NCI-H69 (cell line): ENCODE measurements around the gene HNF1B.
A peak's percentile ranks its signal among the peaks of the same experiment; 100 is the strongest.

ENCODE experiments used
- DNase-seq: peaks from one replicate; lab custom pipeline; 2025; lab: John Stamatoyannopoulos, UW

HNF1B gene

DNA sequence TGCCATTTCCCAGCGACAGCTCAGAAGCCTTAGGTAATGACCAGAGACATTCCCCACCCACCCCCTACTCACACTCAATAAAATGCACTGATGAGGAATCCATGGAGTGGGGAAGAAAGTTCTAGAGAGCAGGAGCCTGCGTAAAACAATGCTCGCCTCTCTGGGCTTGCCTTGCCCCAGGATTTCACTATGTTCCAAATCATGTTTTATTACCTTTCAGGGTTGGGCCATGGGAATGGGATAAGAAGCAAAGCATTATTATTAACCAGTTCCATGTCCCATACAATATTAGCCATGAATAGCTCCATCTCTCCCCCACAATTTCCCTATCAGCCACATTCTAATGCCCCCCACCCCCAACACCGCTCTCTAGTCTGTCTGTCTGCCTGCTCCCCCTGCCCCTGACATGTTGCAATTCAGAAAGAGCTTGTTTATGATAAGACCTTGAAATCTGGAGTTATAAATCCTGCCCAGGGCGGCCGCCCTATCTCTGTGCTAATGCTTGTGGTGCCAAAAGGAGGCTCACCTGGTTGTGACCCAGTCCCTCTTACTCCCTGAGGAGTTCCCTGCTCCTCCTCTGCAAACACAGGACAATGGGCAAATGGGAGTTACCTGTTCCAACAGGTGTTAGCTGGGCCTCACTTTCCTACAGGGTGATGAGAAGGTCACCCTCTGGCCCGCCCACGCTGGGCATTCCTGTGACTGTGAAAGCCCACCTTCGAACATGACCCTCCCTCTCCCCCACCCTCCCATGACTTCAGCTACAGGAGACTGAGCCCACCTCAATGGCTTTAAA lies 73.6 kb downstream of the HNF1B start:
- DNase-seq: peak; percentile 43

DNA sequence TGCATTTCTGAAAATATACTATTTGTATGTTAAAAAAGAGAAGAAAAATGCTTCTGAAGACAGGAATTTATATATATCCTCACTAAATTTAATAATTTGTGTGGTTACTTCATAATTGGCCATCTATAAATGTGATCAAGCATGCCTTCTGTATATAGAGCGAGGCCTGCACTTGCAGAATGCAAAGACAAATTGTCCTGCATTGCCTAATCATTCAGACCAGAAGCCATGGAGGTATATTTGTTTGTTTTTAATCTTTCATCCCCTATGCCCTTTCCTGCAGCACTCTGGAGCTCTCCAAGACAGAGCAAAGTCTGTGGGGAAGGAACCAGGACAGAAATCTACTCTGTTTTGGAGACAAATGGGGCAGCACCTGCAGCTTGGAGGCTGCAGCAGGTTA lies 77.8 kb downstream of the HNF1B start:
- no peak for DNase-seq

DNA sequence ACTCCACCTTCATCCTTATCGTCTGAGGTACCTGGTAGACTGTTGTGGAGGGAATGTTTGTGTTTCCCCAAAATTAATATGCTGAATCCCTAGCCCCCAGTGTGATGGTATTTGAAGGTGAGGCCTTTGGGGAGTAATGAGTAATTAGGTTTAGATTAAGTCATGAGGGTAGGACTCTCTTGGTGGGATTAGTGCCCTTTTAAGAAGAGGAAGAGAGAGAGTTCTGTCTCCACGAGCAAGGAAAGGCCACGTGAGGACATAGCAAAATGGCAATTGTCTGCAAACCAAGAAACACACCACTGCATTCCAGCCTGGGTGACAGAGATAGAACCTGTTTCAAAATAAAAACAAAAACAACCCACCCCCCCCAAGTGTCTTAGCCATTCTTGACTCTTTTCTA lies 80.6 kb downstream of the HNF1B start:
- no peak for DNase-seq

DNA sequence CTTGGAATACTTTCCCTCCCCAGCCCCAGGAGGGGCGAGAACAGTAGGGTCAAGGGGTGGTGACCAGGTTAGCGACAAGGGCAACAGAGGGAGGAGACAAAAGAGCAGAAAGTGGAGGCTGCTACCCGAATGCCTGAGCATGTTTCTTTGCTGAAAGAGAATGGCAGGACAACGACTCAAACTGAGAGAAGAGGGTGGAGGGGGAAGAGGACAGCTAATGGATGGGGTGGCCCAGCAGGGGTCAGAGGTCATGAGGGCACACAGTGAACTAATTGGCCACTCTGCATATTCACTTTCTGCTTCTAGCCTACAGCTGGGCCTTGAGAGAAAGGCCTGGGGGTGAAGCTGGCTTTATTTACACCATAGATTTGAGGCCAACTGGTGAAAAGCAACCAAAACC lies 82.5 kb downstream of the HNF1B start:
- DNase-seq: no peak

DNA sequence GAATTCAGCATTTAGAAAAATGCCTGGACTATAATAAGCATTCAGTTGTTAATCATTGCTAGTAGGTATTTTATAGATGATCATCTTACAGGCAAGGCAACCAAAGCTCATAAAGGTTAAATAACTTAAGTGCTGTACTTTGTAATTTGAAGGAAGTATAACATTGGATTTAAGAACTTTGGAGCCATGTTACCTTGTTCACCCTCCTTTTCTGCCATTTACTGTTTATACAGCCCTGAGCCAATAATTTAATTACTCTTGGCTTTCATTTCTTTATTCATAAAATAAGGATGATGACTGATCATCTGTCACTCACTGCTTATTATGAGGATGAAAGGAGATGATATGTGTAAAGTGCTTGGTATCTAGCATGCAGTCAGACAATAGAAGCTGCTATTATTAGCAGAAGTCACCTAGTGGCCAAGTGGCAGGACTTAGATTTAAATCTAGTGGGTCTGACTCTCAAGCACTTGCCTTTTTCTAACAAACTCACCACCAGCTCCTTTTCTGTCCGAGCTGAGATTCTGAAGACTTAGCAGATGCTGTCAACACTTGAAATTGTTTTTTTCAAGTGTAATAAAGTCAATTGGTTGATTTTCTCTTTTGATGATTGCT lies 83.4 kb downstream of the HNF1B start:
- peak; percentile 7 for DNase-seq

DNA sequence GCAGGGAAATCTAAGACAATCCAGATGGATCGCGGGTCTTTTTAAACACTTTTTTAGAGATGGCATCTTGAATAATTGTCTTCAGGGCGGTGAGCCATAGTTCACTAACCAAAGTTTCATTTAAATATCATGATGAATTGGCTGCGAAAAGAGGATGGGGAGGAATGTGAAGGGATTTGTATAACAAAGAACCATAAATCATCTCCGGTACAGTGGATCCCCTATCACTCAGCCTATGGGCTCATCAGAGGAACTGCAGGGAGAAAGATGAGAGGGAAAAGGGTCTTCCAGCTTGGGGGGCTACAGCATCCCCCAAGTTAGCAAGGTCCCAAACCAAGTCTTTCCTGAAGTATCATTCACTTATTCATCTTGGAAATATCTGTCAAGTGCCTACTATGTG lies 84.9 kb downstream of the HNF1B start:
- DNase-seq: no peak

DNA sequence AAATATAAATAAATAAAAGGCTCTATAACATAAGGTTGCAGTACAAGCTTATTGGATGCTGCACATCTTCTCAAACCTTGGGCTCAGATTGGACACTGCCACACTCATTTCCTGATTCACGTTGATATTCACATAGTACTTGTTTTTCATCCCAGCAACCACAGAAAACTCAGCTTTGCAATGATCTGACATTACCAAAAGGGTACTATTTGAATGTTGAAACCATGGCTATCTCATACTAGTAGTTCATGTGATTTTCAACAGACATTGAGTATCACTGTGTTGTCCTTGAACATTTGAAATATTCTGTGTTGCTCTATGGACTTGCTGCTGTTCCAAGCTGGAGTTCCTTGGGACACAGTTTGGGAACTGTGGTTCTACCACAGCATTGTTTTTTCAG lies 87.7 kb downstream of the HNF1B start:
- no peak for DNase-seq

DNA sequence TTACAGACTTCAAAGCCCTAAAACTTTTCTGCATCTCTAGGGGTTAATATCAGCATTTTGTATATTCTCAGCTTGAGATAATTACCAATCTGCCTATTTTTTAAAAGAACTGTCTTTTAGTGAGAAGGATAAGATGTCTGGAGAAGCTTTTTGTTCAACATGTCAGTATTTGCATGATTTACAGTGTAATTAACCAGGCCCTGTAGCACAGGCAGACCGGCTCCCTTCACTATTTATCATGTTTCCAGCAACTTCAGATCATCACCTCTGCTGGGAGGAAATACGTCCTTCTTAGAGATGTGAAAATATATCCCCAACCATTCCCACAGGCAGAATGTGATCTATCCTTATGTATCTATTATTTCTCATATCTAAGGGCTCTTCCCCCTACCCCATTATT lies 93.0 kb downstream of the HNF1B start:
- DNase-seq: peak; percentile 31

DNA sequence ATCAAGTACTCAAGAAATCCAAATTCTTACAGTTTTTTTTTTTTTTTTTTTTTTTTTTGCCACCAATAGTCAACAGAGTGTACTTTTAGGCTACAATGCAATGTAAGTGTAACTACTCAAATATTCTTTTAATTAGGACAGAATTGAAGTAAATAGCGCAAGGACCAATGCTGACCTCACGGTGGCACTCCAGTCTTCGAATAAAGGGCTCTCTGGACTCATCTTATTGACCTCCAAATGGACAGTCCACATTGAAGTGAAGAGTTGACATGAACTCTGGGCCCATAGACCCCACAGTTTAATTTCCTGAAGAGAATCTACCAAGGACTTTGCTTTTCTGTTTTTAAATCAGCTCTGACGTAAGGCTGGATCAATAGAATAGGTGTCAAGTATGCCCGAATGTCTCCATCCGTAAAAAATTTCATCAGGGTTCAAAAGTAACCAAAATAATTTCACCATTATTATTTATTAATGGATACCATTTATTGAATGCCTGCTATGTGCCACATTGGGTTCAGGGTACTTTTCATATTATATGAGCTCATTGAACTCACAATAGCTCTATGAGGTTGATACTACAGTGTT lies 94.3 kb downstream of the HNF1B start:
- peak; percentile 53 for DNase-seq

DNA sequence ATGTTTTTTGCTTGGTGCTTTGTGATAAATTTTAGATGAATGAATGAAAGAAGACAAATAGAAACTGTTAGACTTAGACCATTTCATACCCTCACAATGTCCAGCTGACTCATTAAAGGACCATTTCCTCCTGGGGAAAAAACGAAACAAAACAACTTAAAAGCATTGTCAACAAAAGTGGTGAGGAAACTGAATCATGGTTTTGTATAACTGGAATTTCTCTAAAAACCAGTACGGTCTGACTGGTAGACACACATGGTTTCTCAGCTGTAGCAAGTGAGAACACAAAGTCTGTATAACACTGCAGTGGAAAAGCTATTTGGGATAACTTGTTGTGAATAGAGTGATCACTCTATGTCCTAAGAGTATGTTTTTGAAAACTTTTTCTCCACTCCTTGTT lies 96.3 kb downstream of the HNF1B start:
- DNase-seq: no peak

DNA sequence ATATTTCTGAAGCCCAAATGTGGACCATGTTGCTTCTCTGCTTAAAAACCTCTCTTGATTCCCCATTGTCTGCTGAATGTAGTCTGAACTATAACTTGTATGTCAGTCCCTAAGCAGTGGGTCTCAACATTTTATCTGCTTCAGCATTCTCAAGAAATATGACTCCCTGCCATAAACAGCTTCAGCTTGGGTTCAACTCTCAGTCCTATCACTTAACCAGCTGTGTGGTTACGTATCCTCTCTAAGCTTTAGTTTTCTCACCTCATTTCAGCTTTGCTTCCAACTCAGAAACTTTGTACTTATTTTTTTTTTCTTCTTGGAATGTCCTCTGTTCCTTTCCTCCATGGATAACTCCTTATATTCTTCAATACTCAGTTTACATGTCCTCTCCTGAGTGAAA lies 97.0 kb downstream of the HNF1B start:
- no peak for DNase-seq

DNA sequence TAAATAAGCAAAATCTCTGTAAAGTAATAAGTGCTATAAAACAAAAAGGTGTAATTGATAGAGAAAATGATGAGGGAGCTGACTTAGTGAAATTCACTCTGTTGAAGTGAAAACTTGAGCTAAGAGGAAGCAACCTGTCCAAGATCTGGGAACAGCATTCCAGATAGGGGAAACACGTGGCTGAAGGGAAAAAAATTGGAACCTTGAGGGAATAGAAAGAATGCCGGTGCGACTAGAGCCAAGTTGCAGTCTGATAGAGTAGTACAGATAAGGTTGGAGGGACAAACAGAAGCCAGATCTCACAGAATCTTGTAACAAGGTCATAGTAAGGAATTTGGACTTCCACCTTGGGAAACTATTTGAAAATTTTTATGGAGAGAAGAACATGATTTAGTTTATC lies 101.0 kb downstream of the HNF1B start:
- peak; percentile 49 for DNase-seq

DNA sequence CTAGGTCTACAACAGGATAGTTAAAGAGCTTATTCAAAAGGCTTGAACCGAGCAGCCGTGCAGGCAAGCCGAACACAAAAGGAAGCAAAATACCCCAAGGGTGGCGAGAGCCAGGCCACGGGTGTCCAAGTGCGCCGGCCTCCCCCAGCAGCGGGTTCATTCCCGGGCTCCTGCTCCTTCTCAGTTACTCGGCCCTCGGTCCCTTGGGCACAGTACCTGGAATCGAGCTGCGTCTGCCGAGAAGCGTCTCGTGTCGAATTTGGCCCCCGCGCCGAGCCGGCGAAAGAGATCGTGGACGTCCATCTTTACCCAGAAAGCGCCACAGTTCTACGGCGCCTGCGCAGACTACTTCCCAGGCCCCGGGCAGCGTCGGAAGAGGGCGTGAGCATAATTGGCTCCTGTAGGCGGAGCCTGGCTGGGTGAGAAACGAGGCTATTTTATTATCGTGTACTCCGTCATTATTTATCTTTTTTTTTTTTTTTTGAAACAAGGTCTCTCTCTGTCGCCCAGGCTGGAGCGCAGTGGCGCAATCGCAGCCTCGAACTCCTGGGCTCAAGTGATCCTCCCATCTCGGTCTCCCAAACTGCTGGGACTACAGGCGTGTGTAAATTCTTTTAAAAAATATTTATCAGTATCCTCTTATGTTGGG lies 101.6 kb downstream of the HNF1B start, which contains the start of gene DDX52:
TSS of gene DDX52 (minus strand) at position 329 of the 649 bp plus-strand sequence. CDS start at position 303, 26 bp downstream.
- peak; percentile 96 for DNase-seq

DNA sequence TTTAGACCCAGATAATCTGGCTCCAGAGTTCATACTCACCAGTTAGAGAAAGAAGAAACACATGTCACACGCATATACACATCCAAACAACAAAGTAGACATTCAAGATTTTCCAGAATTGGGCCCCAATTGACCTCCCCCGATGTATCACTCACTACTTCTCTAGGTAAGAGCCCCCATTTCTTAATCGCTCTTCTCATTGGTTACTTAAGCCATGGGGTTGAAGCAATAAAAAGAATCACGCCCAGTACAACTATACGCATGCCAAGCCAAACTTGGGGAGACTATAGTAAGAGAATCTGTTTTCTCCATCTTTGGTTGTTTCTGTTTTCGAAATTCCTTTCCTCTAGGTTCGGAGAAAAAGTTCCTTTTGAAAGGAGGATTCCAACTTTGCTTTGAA lies 102.2 kb downstream of the HNF1B start:
- peak; percentile 49 for DNase-seq

DNA sequence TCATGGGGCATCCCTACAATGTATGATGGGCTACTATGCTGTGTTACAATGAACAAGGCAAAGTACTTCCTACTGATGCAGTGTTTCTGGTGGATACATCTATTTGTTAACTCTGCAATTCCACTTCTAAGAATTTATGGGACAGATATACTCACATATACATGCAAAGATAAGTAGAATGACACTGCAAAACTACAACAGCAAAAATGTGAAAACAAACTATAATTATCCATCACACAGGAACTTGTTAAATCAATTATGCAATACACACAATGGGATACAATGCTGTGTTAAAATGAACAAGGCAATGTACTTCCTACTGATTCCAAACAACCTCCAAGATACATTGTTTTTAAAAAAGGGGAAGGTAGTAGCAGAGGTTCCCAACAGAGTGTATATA lies 104.8 kb downstream of the HNF1B start:
- DNase-seq: no peak

DNA sequence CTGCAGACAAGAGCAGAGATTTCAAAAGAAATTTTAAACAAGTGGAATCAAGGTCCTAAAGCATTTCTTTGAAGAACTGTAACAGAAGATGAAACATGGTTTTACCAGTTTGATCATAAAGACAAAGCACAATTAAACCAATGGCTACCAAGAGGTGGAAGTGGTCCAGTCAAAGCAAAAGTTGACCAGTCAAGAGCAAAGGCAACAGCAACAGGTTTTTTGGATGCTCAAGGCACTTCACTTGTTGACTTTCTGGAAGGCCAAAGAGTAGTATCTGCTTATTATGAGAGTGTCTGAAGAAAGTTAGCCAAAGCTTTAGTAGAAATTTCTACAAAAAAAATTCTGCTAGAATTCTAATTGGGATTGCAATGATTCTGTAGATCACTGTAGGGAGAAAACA lies 106.9 kb downstream of the HNF1B start:
- no peak for DNase-seq
